HepG2 (cell line): ENCODE measurements around the gene METTL26. TPM values are rescaled to one million over a fixed set of nuclear protein-coding genes. Genes with fewer than 3 reads are reported as not detected.

Experiments
- FOXP1 ChIP-seq, 2 experiments: fragments of 450-650 bp in 1 of 2; IDR thresholded peaks; 2 replicates each; pipeline ENCODE4 v1.6.1; 2017 to 2018; ENCODE audit warnings: antibody characterized with exemption in 1 of 2
- GZF1 ChIP-seq: sonication (generic); formaldehyde crosslinking; IDR thresholded peaks from 2 replicates; pipeline ENCODE4 v1.5.1; 2020; ENCODE audit warnings: mild to moderate bottlenecking, missing genetic modification reagents
- HNF1A ChIP-seq, 2 experiments: sonication (generic) in 1 of 2; formaldehyde crosslinking in 1 of 2; IDR thresholded peaks; 2 replicates each; pipeline versions ENCODE4 v1.4.0 to v1.6.1; 2016 to 2020; ENCODE audit warnings: borderline replicate concordance in 1 of 2, low read depth in 1 of 2, mild to moderate bottlenecking in 1 of 2, missing genetic modification reagents in 1 of 2
- IKZF4 ChIP-seq: sonication (generic); formaldehyde crosslinking; IDR thresholded peaks from 2 replicates; pipeline ENCODE4 v1.5.1; 2020; ENCODE audit warnings: borderline replicate concordance, mild to moderate bottlenecking, low read depth, missing genetic modification reagents; ENCODE audit errors: not compliant biosample characterization
- PAWR ChIP-seq: sonication (generic); formaldehyde crosslinking; IDR thresholded peaks from 2 replicates; pipeline ENCODE4 v1.4.0; 2020; ENCODE audit warnings: missing genetic modification reagents, mild to moderate bottlenecking, borderline replicate concordance
- SMAD9 ChIP-seq: sonication (generic); formaldehyde crosslinking; IDR thresholded peaks from 2 replicates; pipeline ENCODE4 v1.5.1; 2020; ENCODE audit warnings: mild to moderate bottlenecking, missing genetic modification reagents
- SYNCRIP ChIP-seq: fragments of 200-400 bp; formaldehyde crosslinking; IDR thresholded peaks from 2 replicates; pipeline ENCODE4 v1.6.1; 2018; ENCODE audit warnings: mild to moderate bottlenecking, low read depth, low read length; ENCODE audit not compliant: insufficient read depth
- TIGD3 ChIP-seq: sonication (generic); formaldehyde crosslinking; IDR thresholded peaks from 2 replicates; pipeline ENCODE4 v1.5.1; 2020; ENCODE audit warnings: mild to moderate bottlenecking, missing genetic modification reagents, borderline replicate concordance
- U2AF2 ChIP-seq: fragments of 200-400 bp; formaldehyde crosslinking; IDR thresholded peaks from 2 replicates; pipeline ENCODE4 v1.6.1; 2017; ENCODE audit warnings: low read depth, mild to moderate bottlenecking, low read length
- ZNF446 ChIP-seq: sonication (generic); formaldehyde crosslinking; IDR thresholded peaks from 2 replicates; pipeline ENCODE4 v1.5.0; 2020; ENCODE audit warnings: mild to moderate bottlenecking, missing genetic modification reagents
- polyA plus RNA-seq, 8 experiments: library from polyadenylated mRNA; depleted of rRNA in 3 of 8; stranded (reverse) in 7 of 8; unstranded in 1 of 8; fragments of >200 nt; fragmentation: Illumina TruSeq in 4 of 8; extraction: Trizol in 4 of 8; gene quantifications; 2 replicates each; pipeline versions ENCODE4 v1.2.1 to v1.2.3, GENCODE V29; 2011 to 2016; ENCODE audit warnings: low read depth in 4 of 8, missing spikeins in 1 of 8, mixed read lengths in 1 of 8; ENCODE audit not compliant: insufficient read depth in 1 of 8
- total RNA-seq, 5 experiments: library from RNA; depleted of rRNA; stranded (reverse); fragments of >200 nt; fragmentation: Illumina TruSeq; extraction: Trizol; gene quantifications; 2 replicates each; pipeline ENCODE4 v1.2.3, GENCODE V29; 2016; ENCODE audit warnings: low read depth in 1 of 5
- TF ChIP-seq, protein P1 (sequence below): sonication (generic); formaldehyde crosslinking; IDR thresholded peaks from 2 replicates; pipeline ENCODE4 v1.4.0; 2020; ENCODE audit warnings: missing genetic modification reagents
- TF ChIP-seq, protein P2 (sequence below): sonication (generic); formaldehyde crosslinking; IDR thresholded peaks from 2 replicates; pipeline ENCODE4 v1.9.0; 2021; ENCODE audit warnings: missing genetic modification reagents, borderline replicate concordance

METTL26 gene
- total and polyA plus RNA-seq, 2 of the 13 experiments (the other 11 are each of a cell fraction or from before 2014, with no cell fraction given) = 65.5 to 70.1 TPM

DNA sequence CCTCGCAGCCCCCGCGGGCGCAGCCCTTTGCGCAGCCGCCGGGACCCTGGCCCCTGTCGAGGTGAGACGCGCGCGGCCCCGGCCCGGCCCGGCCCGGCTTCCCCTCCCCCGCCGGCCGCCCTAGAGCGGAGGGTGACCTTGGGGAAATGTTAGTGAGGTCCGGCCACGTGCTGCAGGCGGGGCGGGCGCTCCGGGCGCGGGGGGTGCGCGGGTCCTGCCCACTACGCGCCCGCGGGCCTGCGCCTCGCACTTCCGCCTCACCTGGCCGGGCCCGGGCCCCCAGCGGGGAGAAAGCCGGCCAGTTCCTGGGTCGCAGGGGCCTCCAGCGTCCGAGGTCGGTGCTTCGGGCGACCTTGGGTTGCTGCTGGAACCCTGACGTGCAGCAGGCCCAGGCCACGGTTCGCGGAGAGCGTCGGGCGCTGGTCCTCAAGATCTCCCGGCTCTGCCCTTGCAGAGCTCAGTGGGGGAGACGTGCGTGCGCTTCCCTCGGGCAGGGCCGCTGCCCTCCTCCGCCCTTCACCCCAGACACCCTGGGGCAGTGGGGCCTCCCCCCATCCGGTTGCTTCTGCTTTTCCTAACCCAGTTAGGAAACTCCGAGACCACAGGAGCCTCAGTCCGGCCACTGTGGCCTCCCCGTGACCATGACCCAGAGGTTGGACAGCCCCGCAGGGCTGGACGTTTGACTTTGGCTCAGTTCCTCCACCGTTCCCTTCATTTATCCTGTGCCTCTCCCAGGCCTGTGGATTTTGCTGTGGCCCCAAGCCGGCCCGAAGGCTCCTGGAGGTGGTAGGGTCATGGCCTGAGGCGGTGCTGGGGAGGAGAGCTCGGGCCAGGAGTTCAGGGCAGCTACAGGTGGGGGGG, 6.3 kb upstream of the METTL26 start (continued):
- TF ChIP-seq, protein P1, sequence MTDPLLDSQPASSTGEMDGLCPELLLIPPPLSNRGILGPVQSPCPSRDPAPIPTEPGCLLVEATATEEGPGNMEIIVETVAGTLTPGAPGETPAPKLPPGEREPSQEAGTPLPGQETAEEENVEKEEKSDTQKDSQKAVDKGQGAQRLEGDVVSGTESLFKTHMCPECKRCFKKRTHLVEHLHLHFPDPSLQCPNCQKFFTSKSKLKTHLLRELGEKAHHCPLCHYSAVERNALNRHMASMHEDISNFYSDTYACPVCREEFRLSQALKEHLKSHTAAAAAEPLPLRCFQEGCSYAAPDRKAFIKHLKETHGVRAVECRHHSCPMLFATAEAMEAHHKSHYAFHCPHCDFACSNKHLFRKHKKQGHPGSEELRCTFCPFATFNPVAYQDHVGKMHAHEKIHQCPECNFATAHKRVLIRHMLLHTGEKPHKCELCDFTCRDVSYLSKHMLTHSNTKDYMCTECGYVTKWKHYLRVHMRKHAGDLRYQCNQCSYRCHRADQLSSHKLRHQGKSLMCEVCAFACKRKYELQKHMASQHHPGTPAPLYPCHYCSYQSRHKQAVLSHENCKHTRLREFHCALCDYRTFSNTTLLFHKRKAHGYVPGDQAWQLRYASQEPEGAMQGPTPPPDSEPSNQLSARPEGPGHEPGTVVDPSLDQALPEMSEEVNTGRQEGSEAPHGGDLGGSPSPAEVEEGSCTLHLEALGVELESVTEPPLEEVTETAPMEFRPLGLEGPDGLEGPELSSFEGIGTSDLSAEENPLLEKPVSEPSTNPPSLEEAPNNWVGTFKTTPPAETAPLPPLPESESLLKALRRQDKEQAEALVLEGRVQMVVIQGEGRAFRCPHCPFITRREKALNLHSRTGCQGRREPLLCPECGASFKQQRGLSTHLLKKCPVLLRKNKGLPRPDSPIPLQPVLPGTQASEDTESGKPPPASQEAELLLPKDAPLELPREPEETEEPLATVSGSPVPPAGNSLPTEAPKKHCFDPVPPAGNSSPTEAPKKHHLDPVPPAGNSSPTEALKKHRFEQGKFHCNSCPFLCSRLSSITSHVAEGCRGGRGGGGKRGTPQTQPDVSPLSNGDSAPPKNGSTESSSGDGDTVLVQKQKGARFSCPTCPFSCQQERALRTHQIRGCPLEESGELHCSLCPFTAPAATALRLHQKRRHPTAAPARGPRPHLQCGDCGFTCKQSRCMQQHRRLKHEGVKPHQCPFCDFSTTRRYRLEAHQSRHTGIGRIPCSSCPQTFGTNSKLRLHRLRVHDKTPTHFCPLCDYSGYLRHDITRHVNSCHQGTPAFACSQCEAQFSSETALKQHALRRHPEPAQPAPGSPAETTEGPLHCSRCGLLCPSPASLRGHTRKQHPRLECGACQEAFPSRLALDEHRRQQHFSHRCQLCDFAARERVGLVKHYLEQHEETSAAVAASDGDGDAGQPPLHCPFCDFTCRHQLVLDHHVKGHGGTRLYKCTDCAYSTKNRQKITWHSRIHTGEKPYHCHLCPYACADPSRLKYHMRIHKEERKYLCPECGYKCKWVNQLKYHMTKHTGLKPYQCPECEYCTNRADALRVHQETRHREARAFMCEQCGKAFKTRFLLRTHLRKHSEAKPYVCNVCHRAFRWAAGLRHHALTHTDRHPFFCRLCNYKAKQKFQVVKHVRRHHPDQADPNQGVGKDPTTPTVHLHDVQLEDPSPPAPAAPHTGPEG (CRISPR knock-in tag) = peak; percentile 90; the same call in 1 of the 2 replicates
- TF ChIP-seq TIGD3 (CRISPR knock-in tag) (peak; percentile 34; the same call in 1 of the 2 replicates), U2AF2 (no peak), PAWR (CRISPR knock-in tag) (no peak), HNF1A (IDR thresholded peaks at IDR 0.05; ENCODE audit: low read depth) (no peak), HNF1A (CRISPR knock-in tag; IDR thresholded peaks at IDR 0.05; ENCODE audit: borderline replicate concordance) (no peak), SMAD9 (no peak), FOXP1 (IDR thresholded peaks at IDR 0.05) (no peak), FOXP1 (CRISPR knock-in tag; IDR thresholded peaks at IDR 0.05) (no peak), GZF1 (no peak), ZNF446 (peak; percentile 40; the same call in 1 of the 2 replicates), IKZF4 (CRISPR knock-in tag) (no peak), SYNCRIP (no peak)
- TF ChIP-seq, protein P2, sequence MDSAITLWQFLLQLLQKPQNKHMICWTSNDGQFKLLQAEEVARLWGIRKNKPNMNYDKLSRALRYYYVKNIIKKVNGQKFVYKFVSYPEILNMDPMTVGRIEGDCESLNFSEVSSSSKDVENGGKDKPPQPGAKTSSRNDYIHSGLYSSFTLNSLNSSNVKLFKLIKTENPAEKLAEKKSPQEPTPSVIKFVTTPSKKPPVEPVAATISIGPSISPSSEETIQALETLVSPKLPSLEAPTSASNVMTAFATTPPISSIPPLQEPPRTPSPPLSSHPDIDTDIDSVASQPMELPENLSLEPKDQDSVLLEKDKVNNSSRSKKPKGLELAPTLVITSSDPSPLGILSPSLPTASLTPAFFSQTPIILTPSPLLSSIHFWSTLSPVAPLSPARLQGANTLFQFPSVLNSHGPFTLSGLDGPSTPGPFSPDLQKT = no peak
